Measurements from ENCODE around the gene GATAD1. TPM values are rescaled to one million over a fixed set of nuclear protein-coding genes. Genes with fewer than 3 reads are reported as not detected.
"Not testable (repeated sequence)": the region's sequence is repeated elsewhere in the genome, so short reads cannot be mapped to it uniquely, and the experiment has no call there.

GATAD1 gene
- total and polyA plus RNA-seq, 2 of the 4 experiments (the other 2 are of a cell fraction): 9.3 to 15.2 TPM

DNA sequence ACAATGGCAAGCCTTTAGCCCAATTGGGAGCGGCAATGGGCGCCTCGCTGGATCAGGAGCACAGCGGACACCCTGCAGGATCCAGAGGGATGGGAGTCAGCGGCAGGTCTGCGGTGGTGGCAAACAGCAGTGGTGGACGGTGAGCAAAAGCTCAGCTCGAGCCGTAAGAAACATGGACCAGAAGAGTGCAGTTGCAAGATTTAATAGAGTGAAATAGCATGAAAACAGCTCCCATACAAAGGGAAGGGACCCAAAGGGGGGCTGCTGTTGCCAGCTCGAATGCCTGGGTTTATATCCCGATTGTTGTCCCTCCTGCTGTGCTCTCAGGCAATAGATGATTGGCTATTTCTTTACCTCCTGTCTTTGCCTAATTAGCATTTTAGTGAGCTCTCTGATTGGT is 30.4 kb downstream of the GATAD1 start, which contains the start of gene ERVW-1:
Gene ERVW-1 (minus strand): TSS at position 266 of the 400 bp plus-strand sequence. CDS start 7,565 bp downstream, outside the sequence.
- H2AK5ac ChIP-seq (ENCODE audit: low read depth, low read length); H3K36me3 ChIP-seq (ENCODE audit: control insufficient read depth, insufficient read depth, low read length); H4K20me1 ChIP-seq (ENCODE audit: insufficient read depth, low read length); H3K79me1 ChIP-seq (ENCODE audit: low read depth in 1 of 2, low read length in 2 of 2); H3K4me2 ChIP-seq (ENCODE audit: low read depth, low read length); DNase-seq; H3K14ac ChIP-seq (replicated peaks; ENCODE audit: low read depth, low read length); H3K9me1 ChIP-seq (ENCODE audit: insufficient read depth, low read length); H2BK15ac ChIP-seq (ENCODE audit: low read depth, low read length); H3K18ac ChIP-seq (ENCODE audit: low read depth, low read length); POLR2A ChIA-PET (ENCODE audit: unreplicated experiment); H4K8ac ChIP-seq (ENCODE audit: low read depth in 2 of 2, low read length in 2 of 2); in situ Hi-C loops (cut with MboI; ENCODE audit: low sequenced_read_pairs); H2BK5ac ChIP-seq (ENCODE audit: low read depth, low read length, poor library complexity, severe bottlenecking); dilution Hi-C loops (cut with HindIII; ENCODE audit: low sequenced_read_pairs, unreplicated experiment); H3K23ac ChIP-seq (ENCODE audit: low read depth, low read length); H3K56ac ChIP-seq (ENCODE audit: extremely low read depth, insufficient read depth, low read length); H4K91ac ChIP-seq (ENCODE audit: insufficient read depth, low read depth, low read length); H2AK9ac ChIP-seq (replicated peaks; ENCODE audit: low read depth, low read length, poor library complexity); H3K9me3 ChIP-seq (ENCODE audit: control insufficient read depth, insufficient read depth, low read length); H3K9ac ChIP-seq (ENCODE audit: low read depth, low read length); H2BK120ac ChIP-seq (ENCODE audit: low read depth, low read length); H3K4ac ChIP-seq (ENCODE audit: low read depth, low read length); H3K4me3 ChIP-seq (ENCODE audit: insufficient read depth, low read depth, low read length); ATAC-seq (ENCODE audit: low read depth); H3K4me1 ChIP-seq (ENCODE audit: control insufficient read depth, insufficient read depth, low read length); H3K27ac ChIP-seq (ENCODE audit: insufficient read depth, low read length); intact Hi-C loops (cut with micrococcal nuclease); H4K5ac ChIP-seq (ENCODE audit: low read depth, low read length); H2AFZ ChIP-seq (replicated peaks; ENCODE audit: low read length, poor library complexity); H3K27me3 ChIP-seq (ENCODE audit: control insufficient read depth, insufficient read depth, low read length); H2BK20ac ChIP-seq (ENCODE audit: low read depth, low read length); BruUV-seq (replicated peaks); CTCF ChIA-PET: not testable (repeated sequence)
- WGBS, 2 experiments (ENCODE audit: extremely low coverage in 2 of 2, insufficient read length in 1 of 2): 100% methylated on average over 2 of the region's 11 CpGs; no CpG with 5 or more reads in 1 of the 2 experiments
